HG02678 (cell line): ENCODE measurements around the gene IDH3B.

Source experiments
- ATAC-seq: cut with Tn5 transposase; IDR thresholded peaks from one replicate; pipeline ENCODE4 v1.9.1; 2021; ENCODE audit warnings: mild to moderate bottlenecking, moderate library complexity; ENCODE audit not compliant: unreplicated experiment

The IDH3B gene

DNA sequence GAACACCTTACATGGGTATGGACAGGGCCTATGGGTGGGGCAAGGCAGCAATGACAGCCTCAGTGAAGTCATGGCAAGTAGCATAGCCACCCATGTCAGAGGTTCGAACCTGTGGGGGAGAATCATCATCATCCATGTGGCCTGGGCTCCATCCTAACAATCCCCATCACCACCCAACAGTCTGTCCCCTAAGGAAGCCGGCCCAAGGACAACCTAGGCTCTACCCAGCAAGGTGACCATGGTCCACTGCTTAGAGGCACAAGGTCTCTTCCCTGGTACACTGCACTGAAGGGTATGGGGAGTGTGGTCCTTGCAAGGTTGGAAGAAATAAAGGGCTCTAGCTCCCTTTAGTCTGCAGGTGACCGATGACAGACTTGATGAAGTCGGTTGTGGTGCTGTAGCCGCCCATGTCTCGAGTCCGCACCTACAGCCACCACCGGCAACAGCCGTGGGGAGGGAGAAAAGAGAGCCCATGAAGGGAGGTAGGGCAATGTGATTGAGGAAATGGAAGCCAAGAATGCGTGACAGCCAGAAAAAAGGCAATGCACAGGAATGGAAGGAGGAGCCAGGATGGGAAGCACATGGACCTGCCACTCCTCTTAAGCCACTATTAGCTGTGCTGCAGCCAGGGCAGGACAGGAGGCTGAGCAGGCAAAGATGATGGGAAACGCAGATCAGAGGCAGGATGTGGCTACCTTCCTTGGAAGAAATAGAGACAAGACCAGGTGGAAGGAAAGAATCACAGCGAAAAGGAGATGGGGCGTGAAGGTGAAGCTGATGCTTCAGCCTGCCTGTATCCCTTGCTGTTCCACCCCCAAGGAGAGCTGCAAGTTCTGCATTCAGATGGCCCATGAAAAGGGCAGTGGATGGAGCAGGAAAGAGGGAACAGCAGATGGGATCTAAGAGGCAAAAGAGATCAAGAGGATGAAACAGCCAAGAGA is 5.3 kb downstream of the IDH3B start:
- ATAC-seq: no peak

DNA sequence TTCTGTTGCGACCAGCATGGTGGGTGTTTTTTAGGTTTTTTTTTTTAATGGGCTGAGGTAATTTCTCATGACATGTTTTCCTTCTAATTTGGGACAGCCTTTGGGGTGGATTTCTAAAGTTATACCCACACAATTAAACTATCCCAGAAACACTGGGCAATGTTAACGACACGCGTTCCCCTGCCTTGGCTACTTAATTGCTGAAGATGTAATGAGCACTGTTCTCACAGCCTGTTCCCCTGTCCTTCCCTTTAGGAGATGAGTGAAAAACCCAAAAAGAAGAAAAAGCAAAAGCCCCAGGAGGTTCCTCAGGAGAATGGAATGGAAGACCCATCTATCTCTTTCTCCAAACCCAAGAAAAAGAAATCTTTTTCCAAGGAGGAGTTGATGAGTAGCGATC is 6.3 kb downstream of the IDH3B start:
- no peak for ATAC-seq

DNA sequence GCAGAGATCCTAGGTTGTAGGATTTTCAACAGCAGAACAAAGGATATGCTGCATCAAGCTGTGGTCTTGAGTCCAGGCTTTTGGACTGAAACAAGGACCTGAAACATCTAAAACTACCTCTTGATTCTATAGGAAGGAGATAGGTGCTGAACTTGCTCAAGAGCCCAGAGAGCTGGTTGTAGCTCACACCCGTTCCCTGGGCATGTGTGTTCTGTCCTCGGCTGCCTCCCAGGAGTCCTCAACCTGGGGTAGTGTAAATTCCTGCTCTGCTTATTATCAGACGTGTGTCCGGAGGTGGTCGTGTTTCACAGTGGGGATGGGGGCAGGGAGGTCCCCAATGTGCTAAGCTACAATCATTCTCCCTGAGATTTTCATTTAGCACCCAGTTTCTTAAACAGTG is 6.8 kb downstream of the IDH3B start:
- ATAC-seq: no peak

DNA sequence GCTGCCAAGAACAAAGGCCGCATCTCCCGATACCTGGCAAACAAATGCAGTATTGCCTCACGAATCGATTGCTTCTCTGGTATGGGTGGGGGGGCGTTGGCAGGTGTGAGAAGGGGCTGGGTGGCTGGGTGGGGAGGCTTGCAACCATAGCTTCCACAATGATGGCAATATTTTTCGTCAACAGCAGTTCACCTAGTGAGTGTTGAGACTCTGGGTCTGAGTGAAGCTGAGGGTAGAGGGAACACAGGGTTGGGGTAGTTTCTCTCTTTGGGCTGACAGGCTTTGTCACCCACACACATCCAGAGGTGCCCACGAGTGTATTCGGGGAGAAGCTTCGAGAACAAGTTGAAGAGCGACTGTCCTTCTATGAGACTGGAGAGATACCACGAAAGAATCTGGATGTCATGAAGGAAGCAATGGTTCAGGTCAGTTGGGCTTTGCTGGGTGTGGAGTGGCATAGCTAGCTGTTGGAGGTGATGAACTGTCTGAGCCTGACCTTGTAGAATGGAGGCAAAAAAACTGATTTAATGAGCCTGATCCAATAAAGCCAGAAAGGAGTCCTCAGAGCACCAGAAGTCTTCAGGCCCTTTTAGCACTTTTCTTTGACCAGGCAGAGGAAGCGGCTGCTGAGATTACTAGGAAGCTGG is 7.4 kb downstream of the IDH3B start:
- ATAC-seq: no peak

DNA sequence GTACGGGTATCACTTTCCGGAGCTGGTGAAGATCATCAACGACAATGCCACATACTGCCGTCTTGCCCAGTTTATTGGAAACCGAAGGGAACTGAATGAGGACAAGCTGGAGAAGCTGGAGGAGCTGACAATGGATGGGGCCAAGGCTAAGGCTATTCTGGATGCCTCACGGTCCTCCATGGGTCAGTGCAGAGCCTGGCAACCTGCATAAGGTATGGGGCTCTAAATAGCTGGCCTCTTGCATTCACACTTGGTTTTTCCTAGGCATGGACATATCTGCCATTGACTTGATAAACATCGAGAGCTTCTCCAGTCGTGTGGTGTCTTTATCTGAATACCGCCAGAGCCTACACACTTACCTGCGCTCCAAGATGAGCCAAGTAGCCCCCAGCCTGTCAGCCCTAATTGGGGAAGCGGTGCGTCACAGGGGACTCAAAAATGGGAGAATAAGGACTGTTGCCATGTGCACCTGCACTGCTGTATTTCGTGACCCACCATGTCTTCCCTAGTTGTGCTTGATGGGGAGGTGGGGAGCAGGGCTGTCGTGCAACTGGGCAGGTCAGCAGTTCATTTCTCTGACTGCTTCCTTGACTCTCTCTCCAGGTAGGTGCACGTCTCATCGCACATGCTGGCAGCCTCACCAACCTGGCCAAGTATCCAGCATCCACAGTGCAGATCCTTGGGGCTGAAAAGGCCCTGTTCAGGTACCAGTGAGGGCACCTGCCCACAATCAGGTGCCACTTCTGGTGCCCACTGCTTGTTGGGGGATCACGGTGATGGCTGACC is 8.5 kb downstream of the IDH3B start:
- ATAC-seq: no peak

DNA sequence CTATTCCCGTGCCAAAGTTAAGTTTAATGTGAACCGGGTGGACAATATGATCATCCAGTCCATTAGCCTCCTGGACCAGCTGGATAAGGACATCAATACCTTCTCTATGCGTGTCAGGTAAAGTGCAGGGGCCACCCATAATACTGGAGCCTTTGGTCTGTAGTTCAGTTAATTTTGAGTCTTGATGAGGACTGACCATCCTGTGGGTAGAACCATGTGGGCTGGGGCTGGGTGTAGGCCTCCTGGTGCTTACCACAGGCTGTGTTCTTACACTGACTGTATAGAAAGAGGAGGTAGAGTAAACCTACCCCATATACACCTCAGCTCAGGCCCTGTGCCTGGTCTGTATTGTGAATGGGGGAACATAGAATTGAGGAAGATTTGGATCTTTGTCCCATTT is 9.2 kb downstream of the IDH3B start:
- no peak for ATAC-seq

DNA sequence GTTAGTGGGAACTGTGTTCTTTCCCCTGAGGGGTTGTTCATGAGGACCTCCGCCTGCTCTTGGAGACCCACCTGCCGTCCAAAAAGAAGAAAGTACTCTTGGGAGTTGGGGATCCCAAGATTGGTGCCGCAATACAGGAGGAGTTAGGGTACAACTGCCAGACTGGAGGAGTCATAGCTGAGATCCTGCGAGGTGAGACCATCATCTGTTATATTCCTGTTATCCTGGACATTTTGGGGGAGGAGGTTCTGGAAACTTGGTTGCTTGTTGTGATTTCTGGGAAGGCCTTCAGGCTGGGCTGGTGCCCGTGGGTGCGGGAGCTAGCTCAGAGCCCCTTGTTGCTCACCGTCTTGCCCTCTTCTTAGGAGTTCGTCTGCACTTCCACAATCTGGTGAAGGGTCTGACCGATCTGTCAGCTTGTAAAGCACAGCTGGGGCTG is 9.6 kb downstream of the IDH3B start:
- ATAC-seq: no peak

DNA sequence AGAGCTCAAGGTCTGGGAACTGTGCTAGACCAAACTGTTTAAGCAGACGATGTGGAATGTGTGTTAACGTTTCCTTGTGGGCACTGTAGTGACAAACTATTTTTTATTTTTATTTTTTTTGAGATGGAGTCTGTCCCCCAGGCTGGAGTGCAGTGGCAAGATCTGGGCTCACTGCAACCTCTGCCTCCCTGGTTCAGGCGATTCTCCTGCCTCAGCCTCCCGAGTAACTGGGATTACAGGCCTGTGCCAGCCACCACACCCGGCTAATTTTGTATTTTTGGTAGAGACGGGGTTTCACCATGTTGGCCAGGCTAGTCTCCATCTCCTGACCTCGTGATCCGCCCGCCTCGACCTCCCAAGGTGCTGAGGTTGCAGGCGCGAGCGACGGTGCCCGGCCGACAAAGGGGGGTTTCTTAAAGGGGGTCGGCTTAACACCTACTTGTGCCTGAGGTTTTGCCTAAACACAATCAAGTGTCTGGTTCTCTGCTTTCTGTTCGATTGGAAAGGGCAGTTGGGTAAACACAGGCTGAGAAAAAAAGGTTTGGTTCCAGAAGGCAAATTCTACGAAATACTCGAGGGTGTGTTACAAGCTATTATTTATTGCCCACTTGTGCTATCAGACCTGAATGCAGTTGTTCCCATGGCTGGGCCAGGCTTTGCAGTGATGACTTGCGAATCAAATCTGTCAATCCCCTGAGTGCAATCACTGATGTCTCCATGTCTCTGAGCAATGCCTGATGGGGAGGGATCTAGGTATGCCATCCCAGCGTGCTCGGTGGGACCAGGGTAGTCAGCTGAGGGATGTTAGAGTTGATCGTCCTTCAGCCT is 10.2 kb downstream of the IDH3B start:
- no peak for ATAC-seq

DNA sequence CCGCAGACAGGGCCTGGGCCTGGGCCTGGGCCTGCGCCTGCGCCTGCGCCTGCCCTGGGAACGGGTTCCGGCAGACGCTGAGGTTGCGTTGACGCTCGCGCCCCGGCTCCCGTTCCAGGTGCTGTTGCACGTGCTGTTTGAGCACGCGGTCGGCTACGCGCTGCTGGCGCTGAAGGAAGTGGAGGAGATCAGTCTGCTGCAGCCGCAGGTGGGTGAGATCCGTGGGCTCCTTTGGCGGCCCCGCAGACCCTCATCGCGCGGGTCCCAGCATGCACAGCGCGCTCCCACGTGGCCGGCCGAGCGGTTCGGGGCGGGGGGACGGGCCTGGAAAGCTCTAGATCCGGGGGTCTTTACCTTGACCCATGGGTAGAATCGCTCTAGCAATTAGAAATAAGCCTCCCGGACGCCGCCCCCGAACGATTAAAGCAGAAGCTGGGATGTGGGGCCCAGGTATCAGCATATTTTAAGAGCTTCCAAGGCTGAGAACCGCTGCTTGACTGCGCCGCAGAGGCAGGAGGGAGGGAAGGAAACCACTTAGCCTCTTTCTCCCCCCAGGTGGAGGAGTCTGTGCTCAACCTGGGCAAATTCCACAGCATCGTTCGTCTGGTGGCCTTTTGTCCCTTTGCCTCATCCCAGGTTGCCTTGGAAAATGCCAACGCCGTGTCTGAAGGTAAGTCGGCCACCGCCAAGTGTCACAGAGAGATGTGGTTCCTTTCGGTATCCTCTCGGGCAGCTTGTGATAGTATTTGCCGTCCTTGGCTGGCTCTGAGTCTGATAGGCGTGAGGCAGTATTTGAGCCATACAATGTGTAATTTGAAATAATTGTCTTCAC is 11.1 kb downstream of the IDH3B start:
- ATAC-seq: peak; percentile 44

DNA sequence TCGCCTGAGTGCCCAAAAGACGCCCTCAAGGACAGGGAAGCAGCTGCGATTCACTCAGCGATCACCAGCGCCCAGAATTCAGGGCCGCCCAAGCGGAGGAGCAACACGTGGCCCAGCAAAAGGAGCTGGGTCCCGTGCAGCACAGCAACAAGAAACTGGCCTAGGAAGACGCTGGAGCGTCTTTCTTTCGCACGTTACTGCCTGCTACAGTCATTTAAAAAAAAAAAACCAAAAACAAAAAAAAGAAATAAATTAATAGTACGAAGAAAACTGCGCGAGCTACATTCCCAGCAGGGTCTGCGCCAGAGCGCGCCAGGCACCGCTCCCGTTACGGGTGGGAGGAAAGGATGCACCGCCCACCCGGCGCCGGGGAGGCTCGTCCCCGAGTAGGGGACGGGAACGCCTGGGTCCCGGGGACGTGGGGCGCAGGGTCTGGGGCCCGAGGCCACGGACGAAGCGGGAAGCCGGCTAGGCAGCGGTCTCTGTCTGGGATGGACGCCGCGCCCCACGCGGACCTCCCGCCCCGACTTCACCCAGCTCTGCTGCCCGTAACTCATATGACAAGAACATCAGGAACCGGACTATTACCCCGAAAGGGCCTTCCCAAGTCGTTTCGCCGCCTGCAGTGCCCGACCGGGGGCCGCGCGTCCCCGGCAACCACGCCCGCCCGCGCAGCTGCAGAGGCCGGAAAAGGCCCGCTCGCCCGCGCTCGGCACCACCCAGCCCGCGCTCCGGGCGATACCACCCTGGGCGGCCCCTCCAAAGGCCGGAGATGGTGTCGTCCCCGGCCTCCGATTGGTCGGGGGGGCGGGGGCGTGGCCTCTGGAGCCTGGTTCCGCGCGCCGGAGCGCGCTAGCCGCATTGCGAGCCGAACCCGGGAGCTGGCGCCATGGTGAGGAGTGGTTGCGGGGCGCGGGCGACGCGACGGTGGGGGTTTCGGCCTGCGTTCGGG is 12.0 kb downstream of the IDH3B start, which contains the start of gene NOP56:
NOP56 (plus strand) TSS at position 861 of the 952 bp plus-strand sequence; CDS start at position 890, 29 bp downstream.
- peak; percentile 85 for ATAC-seq

DNA sequence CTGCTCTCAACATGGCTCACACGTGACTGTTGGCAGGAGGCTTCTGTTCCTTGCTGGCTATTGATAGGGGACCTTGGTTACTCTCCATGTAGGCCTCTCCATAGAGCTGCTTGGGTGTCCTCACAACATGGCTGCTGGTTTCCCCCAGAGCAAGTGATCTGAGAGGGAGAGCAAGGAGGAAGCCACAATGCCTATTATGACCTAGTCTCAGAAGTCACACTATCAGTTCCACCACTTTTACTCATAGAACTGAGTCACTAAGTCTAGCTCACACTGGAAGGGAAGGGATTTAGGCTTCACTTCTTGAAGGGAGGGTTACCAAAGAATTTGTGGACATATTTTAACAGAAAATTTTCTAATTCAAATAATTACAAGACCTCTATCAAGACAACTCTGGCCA is 20.3 kb downstream of the IDH3B start:
- no peak for ATAC-seq

DNA sequence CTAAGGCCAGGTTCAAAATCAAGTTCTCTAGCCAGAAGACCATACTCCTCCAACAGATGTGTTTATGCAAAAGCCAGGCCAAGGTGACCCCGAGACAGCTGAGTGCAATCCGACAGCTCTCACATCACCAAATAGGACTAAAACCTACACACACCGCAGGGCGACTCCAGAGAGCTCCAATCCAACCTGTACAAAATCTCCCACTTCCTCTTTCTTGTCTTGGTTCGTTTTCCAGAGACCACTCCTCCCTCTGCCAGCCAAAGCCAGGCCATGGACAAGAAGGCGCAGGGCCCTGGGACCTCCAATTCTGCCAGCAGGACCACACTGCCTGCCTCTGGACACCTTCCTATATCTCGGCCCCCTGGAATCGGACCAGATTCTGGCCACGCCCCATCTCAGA is 23.1 kb downstream of the IDH3B start:
- ATAC-seq: no peak

DNA sequence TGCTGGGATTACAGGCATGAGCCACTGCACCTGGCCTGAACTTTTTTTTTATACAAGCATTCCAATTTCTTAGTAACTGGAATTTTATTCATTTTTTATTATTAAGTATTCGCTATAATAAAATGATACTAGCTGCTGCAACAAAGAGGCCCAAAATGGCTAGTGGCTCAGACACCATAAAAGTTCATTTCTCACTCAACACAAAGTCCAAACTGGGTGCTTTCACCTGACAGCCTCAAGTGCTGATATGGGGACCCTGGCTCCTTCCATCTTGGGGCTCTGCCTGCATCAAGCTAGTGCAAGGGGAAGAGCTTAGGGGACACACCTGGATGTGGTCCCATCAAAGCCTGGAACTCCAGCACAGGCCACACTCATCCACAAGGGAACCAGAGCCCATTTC is 23.8 kb downstream of the IDH3B start:
- no peak for ATAC-seq

DNA sequence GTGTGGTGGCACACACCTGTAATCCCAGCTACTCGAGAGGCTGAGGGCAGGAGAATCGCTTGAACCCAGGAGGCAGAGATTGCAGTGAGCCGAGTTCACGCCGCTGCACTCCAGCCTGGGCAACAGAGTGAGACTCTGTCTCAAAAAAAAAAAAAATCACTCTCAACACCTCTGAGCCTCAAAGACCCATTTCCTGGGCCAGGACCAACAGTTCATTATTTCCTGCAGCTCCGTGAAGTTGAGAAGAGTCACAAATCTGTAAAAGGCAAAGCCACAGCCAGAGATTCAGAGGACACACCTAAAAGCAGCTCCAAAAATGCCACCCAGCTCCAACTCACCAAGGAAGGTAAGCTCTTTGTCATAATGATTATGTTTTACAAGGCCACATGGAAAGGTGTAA is 26.8 kb downstream of the IDH3B start:
- no peak for ATAC-seq

DNA sequence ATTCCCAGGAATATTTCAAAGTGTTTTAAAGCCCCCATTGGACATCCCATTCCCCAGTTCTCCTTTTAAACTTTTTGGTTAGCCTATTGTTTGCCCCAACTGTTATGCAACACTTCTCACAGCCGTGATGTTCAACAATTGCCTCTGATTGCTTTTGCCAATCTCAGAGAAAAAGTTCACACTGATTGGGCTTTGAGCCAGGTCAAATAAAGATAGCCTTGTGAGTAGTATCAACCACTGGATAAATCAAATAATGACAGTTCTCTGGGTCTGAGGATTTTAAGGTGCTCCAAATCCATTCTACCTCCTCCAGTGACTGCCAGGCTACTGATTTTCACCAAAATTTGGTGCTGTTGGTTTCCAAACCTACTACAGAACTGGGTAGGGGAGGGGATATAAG is 30.6 kb downstream of the IDH3B start:
- no peak for ATAC-seq

DNA sequence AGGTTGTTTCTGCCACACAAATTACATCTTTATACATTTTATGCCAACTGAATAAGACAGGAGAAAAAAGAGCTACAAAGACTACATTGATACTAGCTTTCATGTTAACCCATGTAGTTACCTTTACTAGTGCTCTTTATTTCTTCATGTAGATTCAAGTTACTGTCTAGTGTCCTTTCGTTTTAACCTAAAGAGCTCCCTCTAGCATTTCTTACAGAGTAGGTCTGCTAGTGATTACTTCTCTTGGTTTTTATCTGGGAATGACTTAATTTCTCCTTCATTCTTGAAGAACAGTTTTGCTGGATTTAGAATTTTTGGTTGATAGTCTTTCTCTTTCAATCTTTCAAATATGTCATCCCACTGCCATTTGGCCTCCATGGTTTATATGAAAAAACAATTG is 32.8 kb downstream of the IDH3B start:
- ATAC-seq: no peak

DNA sequence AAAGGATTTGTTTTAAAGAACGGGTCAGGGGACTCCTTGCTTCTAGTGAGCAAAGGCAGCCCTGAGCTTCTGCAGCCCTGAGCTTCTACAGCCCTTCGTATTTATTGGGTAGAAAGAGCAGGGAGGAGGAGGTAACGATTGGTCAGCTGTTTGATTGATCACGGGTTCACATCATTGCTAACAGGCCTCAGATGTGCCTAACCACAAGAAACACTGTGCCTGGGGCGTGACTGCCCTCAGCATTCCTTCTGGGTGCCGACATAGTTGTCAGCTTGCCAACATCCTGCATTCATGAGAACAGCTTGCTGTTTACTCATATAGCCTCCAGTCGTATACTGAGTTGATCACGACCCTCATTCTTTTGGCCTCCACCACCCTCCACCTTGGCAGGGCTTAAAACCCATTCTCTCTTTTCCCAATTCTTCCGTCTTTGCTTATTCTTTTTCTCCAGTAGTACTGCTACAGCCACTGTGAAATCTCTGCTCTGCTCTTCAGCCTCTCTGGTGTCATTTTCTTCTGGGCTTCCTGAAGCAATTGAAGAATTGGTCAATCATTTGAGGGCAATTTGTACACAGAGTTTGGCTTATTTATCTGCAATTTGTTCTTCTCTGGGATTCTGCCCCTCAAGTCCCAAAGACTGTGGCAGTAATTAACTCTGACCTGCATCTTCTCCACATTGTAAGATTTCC is 37.0 kb downstream of the IDH3B start:
- ATAC-seq: no peak

DNA sequence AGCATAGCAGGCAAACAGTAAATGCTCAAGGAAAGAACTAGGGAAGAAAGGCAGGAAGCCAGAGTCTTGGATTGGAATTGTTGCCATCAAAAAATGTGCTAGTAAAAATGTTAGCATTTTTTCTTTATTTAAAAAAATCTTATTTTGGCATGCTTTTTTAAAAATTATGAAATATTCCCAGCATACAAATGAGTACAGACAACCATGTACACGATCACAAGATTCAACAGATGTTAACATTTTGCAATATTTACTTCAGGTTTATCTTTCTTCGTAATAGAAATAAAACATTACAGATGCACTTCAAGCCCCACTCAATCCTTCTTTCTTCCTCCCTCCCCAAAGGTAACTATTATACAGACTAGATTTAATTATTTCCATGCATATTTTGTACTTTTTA is 39.0 kb downstream of the IDH3B start:
- ATAC-seq: no peak
